NB4 (cell line): ENCODE results near the gene SNU13.
"Not testable (repeated sequence)": the region's sequence is repeated elsewhere in the genome, so short reads cannot be mapped to it uniquely, and the experiment has no call there.

Experiments used
- DNase-seq: peaks from one replicate; pipeline ENCODE4 v3.0.0; 2010; ENCODE audit warnings: low read depth
- H3K4me3 ChIP-seq: one replicate; pipeline ENCODE4 v1.5.1; 2011; ENCODE audit warnings: mild to moderate bottlenecking, low read depth, low read length, moderate library complexity
- CTCF ChIP-seq: IDR thresholded peaks from one replicate; pipeline ENCODE4 v1.5.1; 2012; ENCODE audit warnings: low read depth, low read length
- MAX ChIP-seq: IDR thresholded peaks from 2 replicates; pipeline ENCODE4 v1.6.1; 2011; ENCODE audit warnings: low read depth, low read length
- MYC ChIP-seq: IDR thresholded peaks from 2 replicates; pipeline ENCODE4 v1.6.1; 2011; ENCODE audit warnings: low read depth, low read length
- POLR2A ChIP-seq: IDR thresholded peaks from 2 replicates; pipeline ENCODE4 v1.6.1; 2011; ENCODE audit warnings: mild to moderate bottlenecking; ENCODE audit not compliant: insufficient read length; ENCODE audit errors: extremely low read depth

The SNU13 gene

GRCh38 chr22:41642331-41643110 is 46.1 kb downstream of the SNU13 start:
- TF ChIP-seq CTCF: no peak
- no peak for DNase-seq
- H3K4me3 ChIP-seq: no peak overlapping the region

GRCh38 chr22:41641854-41642253 is 46.8 kb downstream of the SNU13 start:
- no peak for TF ChIP-seq MYC
- no peak for TF ChIP-seq CTCF
- TF ChIP-seq MAX: no peak
- no peak for TF ChIP-seq POLR2A
- H3K4me3 ChIP-seq: no peak overlapping the region
- no peak for DNase-seq

- no peak for TF ChIP-seq CTCF
- TF ChIP-seq POLR2A: no peak
- TF ChIP-seq MAX: no peak
- TF ChIP-seq MYC: no peak
- no peak for DNase-seq
- H3K4me3 ChIP-seq: no peak overlapping the region
These were observed 49.9 kb downstream of the SNU13 start for GRCh38 chr22:41638748-41639147.

- no peak for DNase-seq
- no peak overlapping the region for H3K4me3 ChIP-seq
- TF ChIP-seq CTCF (no peak), POLR2A (no peak), MYC (no peak), MAX (no peak)
These were observed 50.5 kb downstream of the SNU13 start for GRCh38 chr22:41638124-41638523.

GRCh38 chr22:41637623-41638022 is 51.0 kb downstream of the SNU13 start:
- DNase-seq, H3K4me3 ChIP-seq: not testable (repeated sequence)

- TF ChIP-seq MYC: no peak
- no peak for TF ChIP-seq POLR2A
- TF ChIP-seq CTCF: no peak
- no peak for TF ChIP-seq MAX
- no peak overlapping the region for H3K4me3 ChIP-seq
- no peak for DNase-seq
These were observed 52.2 kb downstream of the SNU13 start for GRCh38 chr22:41636467-41636866.

GRCh38 chr22:41634610-41635009 is 54.1 kb downstream of the SNU13 start:
- not testable (repeated sequence) for DNase-seq, H3K4me3 ChIP-seq

GRCh38 chr22:41631615-41632014 is 57.1 kb downstream of the SNU13 start:
- not testable (repeated sequence) for H3K4me3 ChIP-seq, DNase-seq

- not testable (repeated sequence) for H3K4me3 ChIP-seq, DNase-seq
These were observed 57.6 kb downstream of the SNU13 start for GRCh38 chr22:41631115-41631514.
